ENCODE data around the gene UBE2O. TPM values are rescaled to one million over a fixed set of nuclear protein-coding genes. Genes with fewer than 3 reads are reported as not detected.
A peak's percentile ranks its signal among the peaks of the same experiment; 100 is the strongest.

The UBE2O gene
- total RNA-seq, 1 experiment from 2014 or later, result 24.4 TPM

GRCh38 chr17:76467366-76467765, 14.4 kb upstream of the UBE2O start, which contains the start of gene AANAT:
Gene AANAT (plus strand): TSS chr17:76467603. CDS start chr17:76468747, 1,144 bp downstream.
- no peak for DNase-seq (ENCODE audit: low spot score)

DNA sequence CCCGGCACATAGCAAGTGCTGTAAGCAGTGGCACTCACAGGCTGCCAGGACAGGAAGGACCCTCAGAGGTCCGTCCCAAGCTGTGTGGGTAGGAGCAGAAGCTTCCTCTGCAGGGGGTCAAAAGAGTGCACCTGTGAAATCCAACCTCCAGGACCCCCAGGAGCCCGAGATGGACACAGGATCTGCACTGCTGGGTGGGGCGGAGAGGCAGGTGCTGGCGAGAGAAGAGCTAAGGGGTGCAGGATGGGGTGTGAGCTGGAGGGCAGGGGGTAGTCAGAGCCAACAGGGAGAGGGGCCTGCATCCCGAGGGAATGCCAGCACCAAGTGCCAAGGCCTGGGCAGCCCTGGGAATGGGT, 13.8 kb upstream of the UBE2O start:
- no peak for DNase-seq (ENCODE audit: low spot score)

DNA sequence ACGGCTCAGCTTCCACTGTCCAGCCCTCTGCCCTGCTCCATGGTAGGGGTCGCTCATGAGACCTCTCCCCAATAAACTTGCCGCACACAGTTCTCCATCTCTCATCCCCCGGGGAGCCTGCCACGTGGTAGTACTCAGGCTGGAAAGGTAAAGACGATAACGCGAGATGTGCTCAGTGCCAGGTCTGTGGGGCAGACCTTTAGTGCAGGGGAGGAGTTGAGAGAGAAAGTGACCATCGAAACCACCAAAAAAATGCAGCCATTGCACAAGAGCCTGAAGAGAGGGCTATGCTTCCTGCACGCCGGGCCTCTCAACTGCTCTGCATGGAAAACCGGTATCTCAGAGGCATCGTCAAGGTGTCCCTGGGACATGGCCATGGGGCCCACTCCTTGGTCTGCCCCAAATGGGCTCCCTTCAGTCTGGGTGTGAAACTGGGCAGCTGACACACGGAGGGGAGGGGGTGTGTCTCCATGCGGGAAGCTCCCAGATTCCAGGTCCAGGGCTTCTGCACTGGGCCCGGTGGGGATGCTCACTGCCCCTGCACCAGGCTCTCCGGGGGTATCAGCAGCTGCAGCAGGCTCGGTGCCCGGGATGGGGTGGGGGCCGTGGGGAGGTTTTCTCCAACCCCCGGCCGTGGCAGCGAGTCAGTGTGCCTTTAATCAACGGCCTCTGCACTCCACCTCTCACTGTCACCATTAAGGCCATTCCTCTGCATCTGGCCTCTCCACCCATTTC, 9.8 kb upstream of the UBE2O start:
- no peak for DNase-seq (ENCODE audit: low spot score)

DNA sequence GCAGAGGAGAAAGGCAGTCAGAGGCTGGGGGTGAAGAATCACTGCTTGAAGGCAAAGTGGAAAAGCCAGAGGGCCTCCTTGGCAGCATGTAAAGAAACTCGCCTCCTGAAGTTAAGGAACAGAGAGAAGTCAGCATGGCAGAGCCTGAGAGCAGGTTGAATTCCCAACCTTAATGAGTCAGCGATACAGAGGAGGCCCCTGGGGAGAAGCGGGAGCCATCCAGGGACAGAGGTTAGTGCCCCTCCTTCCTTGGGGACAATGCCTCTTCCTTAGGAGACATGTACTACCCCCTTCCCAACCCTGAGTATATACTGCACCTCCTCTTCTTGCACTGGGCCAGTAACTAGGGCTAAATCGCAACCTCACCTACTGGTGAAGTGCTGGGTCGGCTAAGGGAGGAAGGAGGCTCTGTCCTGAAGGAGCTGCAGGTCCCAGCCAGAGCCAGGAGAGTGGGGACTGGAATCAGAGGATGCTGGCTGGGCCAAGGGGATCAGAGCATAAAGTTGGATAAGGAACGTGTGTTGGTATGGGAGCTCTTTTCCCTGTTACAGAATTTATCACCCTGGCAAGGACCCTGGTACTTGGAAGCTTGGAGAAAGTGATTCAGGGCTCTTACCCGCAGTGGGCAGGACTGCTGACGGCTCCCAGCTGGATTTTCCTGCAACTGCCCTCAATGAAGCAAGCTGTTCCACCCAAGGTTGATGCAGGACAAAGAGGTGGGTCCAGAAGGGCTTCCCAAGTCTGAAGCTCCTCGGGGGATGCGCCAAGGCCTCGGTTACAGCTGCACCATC, 9.0 kb upstream of the UBE2O start:
- DNase-seq (ENCODE audit: low spot score), result no peak

- no peak for DNase-seq (ENCODE audit: low spot score)
These were observed 6.7 kb upstream of the UBE2O start for GRCh38 chr17:76459674-76460073.

- peak; percentile 71 for DNase-seq (ENCODE audit: low spot score)
These were observed 5.9 kb upstream of the UBE2O start for GRCh38 chr17:76458580-76459490.

- DNase-seq (ENCODE audit: low spot score), result no peak
These were observed 435 bp upstream of the UBE2O start for GRCh38 chr17:76453431-76453743.

GRCh38 chr17:76452127-76452659, 759 bp downstream of the UBE2O start:
- peak; percentile 15 for DNase-seq (ENCODE audit: low spot score)

GRCh38 chr17:76451506-76451905, 1.4 kb downstream of the UBE2O start:
- no peak for DNase-seq (ENCODE audit: low spot score)

- DNase-seq (ENCODE audit: low spot score), result no peak
These were observed 3.8 kb downstream of the UBE2O start for GRCh38 chr17:76449126-76449525.

DNA sequence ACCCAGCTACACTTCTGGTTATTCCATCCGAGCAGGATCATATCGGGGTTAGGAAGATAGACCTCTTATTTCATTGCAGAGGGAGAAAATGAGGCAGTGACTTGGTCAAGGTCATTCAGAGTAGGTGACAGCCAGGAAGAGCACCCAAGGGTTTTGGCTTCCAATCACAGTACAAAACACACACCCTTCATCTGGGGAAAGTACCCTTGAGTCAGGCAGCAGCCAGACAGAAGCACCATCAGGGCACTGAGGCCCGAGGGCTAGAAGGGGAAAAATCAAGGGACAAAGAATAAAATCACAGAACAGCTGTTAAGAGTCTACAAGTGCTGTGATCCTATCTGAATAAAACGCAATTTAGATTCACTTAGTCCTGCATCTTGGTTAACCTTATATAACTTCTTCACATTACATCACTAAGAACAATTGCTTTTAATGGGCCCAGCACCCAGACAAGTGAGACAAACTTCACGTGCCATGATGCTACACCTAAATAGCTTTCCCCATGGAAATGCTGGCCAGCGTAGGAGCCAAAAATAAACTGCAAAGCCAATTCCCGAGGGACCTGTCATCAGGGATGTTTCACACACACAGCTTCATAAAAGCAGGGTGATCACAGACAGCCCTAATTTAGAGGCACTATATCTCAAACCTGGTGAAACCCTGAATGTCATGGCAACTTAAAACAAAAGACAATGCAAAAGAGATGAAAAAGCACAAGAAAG, 4.9 kb downstream of the UBE2O start:
- DNase-seq (ENCODE audit: low spot score), result no peak

GRCh38 chr17:76446449-76447231, 6.3 kb downstream of the UBE2O start:
- DNase-seq (ENCODE audit: low spot score), result peak; percentile 67

DNA sequence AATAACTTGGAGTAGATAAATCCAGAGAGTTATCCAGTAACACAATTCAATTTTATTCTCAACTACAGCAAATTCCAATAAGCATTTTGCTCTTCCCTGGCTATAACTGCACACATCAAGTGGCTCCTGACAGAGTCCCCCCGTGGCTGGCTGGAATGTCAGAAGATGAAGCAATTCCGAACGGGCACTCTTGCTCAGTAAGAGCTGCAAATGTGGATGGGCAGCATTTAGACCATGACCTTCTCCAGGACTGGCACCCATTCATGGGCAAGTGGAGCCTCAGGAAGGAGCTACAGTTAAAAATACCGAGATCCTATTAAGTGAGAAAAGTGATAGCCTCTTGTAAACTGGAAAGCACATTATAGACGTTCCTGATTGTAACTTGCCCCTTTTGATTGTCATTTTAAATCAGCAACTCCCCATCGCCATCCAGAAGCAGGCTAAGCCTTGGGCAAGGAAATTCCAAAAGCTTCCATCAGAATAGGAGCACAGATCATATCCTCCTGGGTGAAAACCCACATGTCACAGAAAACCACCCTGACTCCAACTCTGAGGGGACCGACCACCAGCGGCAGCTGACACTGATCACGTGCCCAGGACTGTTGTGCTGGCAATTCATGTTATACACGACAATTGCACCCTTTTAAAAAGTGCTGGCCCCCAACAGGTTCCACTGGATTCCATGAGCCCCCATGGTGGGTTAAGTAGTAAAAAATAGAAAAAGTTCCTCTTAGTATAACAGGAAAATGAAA, 7.1 kb downstream of the UBE2O start:
- no peak for DNase-seq (ENCODE audit: low spot score)

DNA sequence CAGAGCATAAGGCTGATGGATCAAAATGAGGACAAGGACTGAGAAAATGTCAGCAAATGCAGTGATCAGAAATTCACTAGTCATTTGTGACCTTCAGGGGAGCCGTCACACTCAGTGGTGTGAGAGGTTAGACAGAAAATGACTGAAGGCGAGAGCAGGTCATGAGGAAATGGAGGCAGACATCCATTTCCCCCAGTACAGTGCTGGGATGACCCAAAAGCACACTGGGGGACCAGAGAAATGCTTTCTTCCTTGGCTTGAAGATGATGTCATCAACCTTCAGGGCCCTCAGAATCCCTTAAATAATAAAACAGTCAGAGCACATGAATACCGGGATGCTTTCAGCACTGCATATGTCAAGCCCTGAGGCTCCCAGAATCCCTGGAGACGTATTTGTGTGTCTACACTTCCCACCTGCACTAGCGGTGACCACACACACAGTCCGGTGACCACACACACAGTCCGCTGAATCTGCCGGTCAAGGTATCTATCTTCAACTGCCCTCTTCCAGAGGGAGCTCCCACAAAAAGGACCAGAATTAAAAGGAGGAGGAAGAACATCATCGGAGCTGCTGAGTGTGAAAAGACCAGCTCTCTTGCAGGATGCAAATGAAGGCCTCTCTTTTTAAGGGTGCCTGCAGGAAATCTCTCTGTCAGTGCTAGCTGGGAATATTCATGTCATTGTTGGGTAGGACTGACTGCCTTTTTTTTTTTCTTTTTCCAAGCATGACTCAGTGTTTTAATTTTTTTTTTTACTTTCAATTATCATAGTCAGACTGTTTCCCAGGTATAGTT, 8.2 kb downstream of the UBE2O start:
- no peak for DNase-seq (ENCODE audit: low spot score)

DNA sequence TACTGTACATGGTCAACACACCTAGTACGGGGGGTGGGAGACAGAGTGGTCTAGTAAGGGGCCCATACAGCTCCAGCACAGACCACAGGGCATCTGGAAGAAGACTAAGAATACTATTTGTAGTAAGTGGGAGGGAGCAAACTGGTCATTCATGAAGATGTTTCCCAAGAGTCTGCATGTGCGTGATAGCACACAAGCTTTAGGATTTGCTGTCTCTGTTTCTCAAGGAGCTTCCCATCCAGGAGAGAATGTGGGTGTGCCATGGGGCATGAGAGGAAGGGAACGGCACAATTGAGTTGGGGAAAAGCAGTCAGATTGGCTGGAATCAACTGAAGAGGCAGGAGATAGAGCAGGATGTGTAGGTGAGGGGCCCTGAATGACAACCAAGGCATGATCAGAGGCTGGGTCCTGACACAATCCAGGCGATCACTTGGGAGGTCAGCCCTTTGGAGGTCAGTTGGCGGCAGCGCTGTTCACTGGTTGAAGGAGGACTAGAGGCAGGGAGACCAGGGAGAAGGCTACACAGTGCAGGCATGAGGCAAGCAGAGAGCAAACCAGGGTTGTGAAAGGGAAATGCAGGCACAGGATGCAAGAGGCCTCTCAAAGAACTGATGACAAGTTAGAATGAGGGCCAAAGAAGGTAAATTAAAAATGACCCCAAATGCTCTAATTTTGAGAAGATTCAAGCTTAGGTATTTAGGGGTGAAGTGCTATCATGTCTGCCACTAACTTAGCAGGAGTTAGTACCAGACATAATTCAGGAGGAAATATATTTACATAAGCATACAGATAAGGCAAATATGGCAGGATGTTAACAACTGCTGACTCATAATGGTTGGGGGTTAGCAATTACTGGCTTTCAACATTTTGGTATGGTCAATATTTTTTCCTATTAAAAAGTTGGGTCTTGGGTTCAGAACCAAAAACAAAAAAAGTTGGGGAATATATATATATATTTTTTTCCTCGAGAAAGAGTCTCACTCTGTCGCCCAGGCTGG, 10.3 kb downstream of the UBE2O start:
- DNase-seq (ENCODE audit: low spot score), result no peak

DNA sequence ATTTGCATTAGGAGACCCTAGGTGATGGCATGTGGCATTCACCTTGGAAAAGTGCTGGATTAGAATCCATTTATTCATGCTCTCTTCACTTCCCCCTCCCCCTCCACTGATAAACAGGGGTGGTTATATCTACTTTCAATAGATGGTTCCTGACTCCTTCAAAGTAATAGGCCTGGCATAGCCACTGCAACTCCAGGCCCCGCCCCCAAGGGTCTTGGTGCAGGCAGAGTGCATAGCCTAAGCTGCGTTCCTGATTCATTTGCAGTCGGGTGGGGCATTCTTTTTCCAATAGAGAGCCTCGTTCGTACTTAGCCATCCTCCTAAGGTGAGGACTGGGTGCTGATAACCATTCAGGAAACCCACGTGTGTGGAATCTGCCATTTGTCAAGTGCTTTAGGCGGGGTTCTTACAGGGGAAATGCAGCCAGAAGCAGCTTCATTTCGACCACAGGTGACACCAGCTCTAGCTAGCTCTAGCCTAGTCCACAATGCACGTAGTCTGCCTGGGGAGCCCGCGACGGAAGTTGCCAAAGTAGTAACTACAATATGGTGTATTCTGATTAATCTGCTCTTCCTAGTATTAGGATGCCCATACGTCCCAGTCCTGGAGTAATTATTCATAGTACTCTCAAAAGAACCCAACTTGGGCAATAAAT, 11.1 kb downstream of the UBE2O start:
- DNase-seq (ENCODE audit: low spot score), result no peak

GRCh38 chr17:76440751-76441362, 12.1 kb downstream of the UBE2O start:
- DNase-seq (ENCODE audit: low spot score), result no peak

Data from HT-29 (cell line).